Purkinje cell (primary cell): ENCODE results near the gene KLHDC10. TPM values are rescaled to one million over a fixed set of nuclear protein-coding genes. Genes with fewer than 3 reads are reported as not detected.

ENCODE experiments used
- polyA plus RNA-seq: library from polyadenylated mRNA; unstranded; fragments of >200 nt; fragmentation: Nextera tagmentation; gene quantifications from 2 replicates; pipeline ENCODE4 v1.2.1, GENCODE V29; 2014

KLHDC10 gene
- polyA plus RNA-seq, result 14.5 and 15.9 TPM in 2 replicates

GRCh38 chr7:130069978-130070860 lies at the start of gene KLHDC10:
Gene KLHDC10 (plus strand): TSS chr7:130070534. CDS start chr7:130070644, 110 bp downstream.

Other genes with a start within 250 kb of the KLHDC10 start
- 20.9 and 32.0 TPM in 2 replicates for gene UBE2H, start 117.6 kb upstream of the KLHDC10 start, polyA plus RNA-seq
- 12.9 and 17.7 TPM in 2 replicates for gene ZC3HC1, start 19.2 kb upstream of the KLHDC10 start, polyA plus RNA-seq
- 48.1 and 53.1 TPM in 2 replicates for gene TMEM209, start 134.9 kb downstream of the KLHDC10 start, polyA plus RNA-seq
- gene SSMEM1, start 137.3 kb downstream of the KLHDC10 start, polyA plus RNA-seq, result not detected in 2 replicates
- not detected in 2 replicates for gene CPA2, start 196.3 kb downstream of the KLHDC10 start, polyA plus RNA-seq
- not detected in 2 replicates for gene CPA4, start 222.6 kb downstream of the KLHDC10 start, polyA plus RNA-seq